Measurements from ENCODE around the gene NES. TPM values are rescaled to one million over a fixed set of nuclear protein-coding genes. Genes with fewer than 3 reads are reported as not detected.
"Not testable (repeated sequence)": the region's sequence is repeated elsewhere in the genome, so short reads cannot be mapped to it uniquely, and the experiment has no call there.

The NES gene
- total RNA-seq, 1 donor from 2014 or later, result 94.7 TPM

DNA sequence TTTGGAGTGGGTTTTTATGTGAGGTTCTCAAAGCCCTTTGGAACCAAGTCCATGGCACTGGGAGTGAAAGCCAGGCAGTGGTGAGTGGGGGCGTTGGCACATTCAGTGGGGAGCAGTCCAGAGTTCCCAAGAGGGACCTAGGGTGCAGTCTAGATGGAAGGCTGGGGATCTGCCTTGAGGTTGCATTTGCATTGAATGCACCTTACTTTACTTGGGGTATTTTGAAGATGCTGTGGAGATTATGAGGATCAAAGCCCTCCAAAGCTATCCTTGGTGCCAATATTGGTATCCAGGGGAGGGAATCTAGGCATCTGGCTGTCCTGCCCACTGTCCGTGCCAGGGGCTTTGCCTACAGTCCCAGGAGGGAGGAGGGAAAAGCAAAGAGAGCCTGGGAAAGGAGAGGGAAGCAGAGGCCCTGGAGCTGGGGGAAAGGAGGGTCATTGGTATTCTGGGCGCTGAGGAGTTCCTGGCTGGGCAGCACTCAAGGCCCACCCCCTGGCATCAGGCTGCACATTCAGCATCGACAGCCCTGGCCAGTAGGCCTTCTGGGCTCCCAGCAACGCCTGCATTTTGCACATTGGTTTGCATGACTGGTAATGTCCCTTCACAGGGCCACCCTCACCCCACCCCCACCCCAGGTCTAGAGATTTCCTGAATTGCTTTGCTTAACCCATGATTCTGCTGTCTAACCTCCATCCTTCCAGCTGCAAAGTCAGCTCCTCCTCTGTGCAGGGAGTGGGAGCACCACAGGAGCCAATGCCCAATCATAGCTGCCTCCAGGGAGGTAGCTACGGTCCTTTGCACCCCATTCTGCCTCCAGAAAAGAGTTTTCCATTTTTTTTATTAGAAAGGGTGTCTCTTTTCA is 36.1 kb downstream of the NES start:
- no peak for DNase-seq
- no peak for ATAC-seq
- intact Hi-C loops (cut with micrococcal nuclease), result no loop called here

GRCh38 chr1:156639601-156640101 is 37.6 kb downstream of the NES start:
- DNase-seq (no peak), ATAC-seq (no peak)
- intact Hi-C loops (cut with micrococcal nuclease), result no loop called here

DNA sequence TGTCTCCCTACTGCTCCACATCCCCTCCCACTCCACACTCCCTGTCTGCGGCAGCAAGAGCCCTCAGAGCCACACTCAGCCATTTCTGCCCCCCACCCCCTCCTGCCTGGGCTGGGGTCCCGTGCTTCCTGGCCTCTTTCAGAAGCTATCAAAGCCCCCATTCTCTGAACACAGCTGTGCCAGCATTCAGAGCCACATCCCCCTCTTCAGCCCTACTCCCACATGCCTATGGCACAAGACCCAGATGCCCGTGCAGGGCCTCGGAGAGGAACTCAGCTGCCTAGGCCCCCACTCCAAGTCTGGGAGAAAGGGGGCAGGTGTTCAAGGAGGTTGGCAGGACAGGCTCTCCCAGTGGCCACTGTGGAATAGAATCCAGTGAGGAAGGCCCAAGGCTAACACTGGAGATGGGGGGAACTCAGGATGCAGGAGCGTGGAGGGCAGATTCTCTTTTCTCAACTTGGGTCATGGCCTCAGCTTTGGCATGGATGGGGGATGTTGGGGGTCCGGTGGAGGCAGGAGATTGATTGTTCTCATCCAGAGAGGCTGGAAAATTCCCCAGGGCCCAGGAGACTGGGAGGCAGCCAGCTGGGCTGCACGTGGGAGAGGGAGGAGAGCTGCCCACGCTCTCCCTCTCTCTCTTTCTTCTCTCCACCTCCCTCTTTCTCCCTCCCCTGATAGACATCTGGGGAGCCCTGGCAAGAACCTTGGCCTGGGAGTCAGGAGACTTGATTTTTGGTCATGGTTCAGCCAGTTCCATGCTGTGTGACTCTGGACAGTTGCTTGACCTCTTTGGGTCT is 38.8 kb downstream of the NES start:
- no peak for DNase-seq
- intact Hi-C loops (cut with micrococcal nuclease), result no loop called here
- no peak for ATAC-seq

GRCh38 chr1:156632355-156632754 is 44.9 kb downstream of the NES start:
- intact Hi-C loops (cut with micrococcal nuclease), result no loop called here
- ATAC-seq (no peak), DNase-seq (no peak)

- intact Hi-C loops (cut with micrococcal nuclease); DNase-seq; ATAC-seq: not testable (repeated sequence)
Observed at GRCh38 chr1:156631152-156631551, 46.1 kb downstream of the NES start.

GRCh38 chr1:156629823-156630449 is 47.3 kb downstream of the NES start:
- ATAC-seq (no peak), DNase-seq (no peak)
- intact Hi-C loops (cut with micrococcal nuclease), result no loop called here

GRCh38 chr1:156627313-156627880 is 49.8 kb downstream of the NES start:
- ATAC-seq (no peak), DNase-seq (no peak)
- intact Hi-C loops (cut with micrococcal nuclease), result no loop called here

DNA sequence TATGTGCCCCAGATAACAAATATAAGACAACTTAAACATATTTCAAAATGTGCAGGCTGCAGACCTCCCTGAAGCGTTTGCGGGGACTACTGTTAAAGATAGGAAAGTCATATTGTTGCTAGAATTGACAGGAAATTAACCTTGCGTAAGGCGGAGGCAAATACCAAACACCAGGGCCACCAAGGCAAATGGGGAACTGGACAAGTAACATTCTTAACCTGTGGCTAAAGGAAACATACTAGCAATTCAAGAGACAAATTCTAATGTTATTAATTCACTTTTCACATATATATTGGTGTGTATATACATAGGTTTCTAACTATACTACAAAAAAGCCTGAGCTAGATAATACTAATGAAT is 51.1 kb downstream of the NES start:
- DNase-seq (no peak), ATAC-seq (no peak)
- intact Hi-C loops (cut with micrococcal nuclease), result no loop called here

GRCh38 chr1:156625436-156626078 is 51.6 kb downstream of the NES start:
- ATAC-seq (peak; percentile 70), DNase-seq (peak; percentile 78)
- intact Hi-C loops (cut with micrococcal nuclease), result no loop called here

DNA sequence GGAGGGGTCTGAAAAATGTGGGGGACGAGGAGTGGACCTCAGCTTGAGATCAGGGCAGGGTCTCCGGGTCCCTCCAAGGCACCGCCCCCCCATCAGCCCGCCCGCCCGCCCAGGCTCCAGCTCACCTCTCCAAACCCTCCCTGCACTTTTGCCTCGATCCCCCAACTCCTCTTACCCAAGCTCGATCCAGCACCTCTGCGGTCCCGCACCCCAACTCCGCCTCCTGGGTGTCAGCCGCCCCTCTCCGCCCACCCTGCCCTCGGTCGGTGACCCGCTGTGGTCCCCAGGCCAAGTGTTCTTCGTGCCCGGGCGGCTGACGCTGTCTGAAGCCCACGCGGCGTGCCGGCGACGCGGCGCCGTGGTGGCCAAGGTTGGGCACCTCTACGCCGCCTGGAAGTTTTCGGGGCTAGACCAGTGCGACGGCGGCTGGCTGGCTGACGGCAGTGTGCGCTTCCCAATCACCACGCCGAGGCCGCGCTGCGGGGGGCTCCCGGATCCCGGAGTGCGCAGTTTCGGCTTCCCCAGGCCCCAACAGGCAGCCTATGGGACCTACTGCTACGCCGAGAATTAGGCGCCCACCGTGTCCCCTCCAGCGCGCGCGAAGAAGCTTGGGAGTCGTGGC is 52.3 kb downstream of the NES start:
- ATAC-seq (peak; percentile 31), DNase-seq (no peak)
- intact Hi-C loops (cut with micrococcal nuclease), result no loop called here

GRCh38 chr1:156623946-156624813 is 53.0 kb downstream of the NES start:
- intact Hi-C loops (cut with micrococcal nuclease), result no loop called here

DNA sequence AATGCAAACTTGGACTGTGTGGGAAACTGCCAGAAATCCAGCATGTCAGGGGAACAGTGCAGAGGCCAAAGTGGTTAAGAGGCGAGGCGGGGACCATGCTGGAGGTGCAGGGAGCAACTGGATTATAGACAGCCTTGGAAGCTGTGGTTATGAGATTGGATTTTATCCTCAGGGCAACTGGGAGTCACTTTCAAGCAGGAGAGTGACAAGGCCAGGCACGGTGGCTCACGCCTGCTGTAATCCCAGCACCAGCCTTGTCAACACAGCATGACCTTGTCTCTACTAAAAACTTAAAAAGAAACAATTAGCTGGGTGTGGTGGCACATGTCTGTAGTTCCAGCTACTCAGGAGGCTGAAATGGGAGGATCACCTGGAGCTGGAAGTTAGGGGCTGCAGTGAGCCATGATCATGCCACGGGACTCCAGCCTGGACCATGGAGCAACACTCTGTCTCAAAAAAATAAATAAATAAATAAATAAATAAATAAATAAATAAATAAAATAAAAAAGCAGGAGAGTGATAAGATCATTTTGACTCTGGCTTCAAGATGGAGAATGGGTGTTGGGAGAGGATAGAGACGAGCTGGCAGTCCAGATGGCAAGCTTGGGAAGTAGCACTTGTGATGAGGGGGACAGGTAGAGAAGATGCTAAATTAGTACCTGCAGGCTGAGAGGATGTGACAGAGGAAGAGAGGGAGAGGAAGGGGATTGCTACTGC is 54.5 kb downstream of the NES start:
- intact Hi-C loops (cut with micrococcal nuclease), result no loop called here
- ATAC-seq (no peak), DNase-seq (no peak)

More at GRCh38 chr1:156623946-156624813, 53.0 kb downstream of the NES start:
- DNase-seq (peak; percentile 68), ATAC-seq (peak; percentile 78)

DNA sequence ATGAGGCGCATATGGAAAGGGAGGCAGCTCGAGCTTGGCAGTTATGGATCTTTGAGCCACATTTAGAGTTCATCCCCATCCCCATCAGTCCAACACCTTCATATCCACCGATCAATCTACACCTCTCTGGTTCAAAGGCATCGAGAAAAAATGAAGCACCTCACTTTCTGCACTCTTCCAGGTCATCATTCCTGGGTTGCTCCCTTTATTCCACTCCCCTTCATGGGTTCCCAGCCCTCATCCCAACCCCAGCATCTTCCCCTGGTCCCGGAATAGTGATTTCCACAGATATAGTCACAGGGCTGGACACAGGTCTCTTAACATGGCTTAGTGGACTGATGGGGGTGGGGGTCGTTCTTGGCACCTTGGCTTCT is 57.6 kb downstream of the NES start:
- intact Hi-C loops (cut with micrococcal nuclease), result no loop called here

GRCh38 chr1:156618853-156619581 is 58.2 kb downstream of the NES start, which contains the start of gene HAPLN2:
Gene HAPLN2, plus strand, starts transcription at chr1:156619415. Its CDS starts 4,076 bp downstream, at chr1:156623491.
- DNase-seq, result no peak
- intact Hi-C loops (cut with micrococcal nuclease), result no loop called here
- no peak for ATAC-seq

More for the DNA sequence above, 57.6 kb downstream of the NES start:
- ATAC-seq (no peak), DNase-seq (no peak)

All from left ventricle myocardium superior (tissue), 1 donor.